Nephron progenitor cell (in vitro differentiated cells): ENCODE measurements around the gene ANKAR.
"Not testable (repeated sequence)": the region's sequence is repeated elsewhere in the genome, so short reads cannot be mapped to it uniquely, and the experiment has no call there.

ENCODE experiments used
- DNase-seq: peaks from one replicate; pipeline ENCODE4 v3.0.0; 2021
- H3K27ac Mint-ChIP-seq: 2 replicates; pipeline ENCODE4 v1.8.0; 2021; ENCODE audit warnings: mild to moderate bottlenecking, moderate library complexity, mixed read lengths
- H3K27me3 Mint-ChIP-seq: 2 replicates; pipeline ENCODE4 v1.8.0; 2021; ENCODE audit warnings: mild to moderate bottlenecking, low read depth, mixed read lengths; ENCODE audit not compliant: poor library complexity
- H3K36me3 Mint-ChIP-seq: 2 replicates; pipeline ENCODE4 v1.8.0; 2021; ENCODE audit warnings: low read depth, mixed read lengths
- H3K4me1 Mint-ChIP-seq: 2 replicates; pipeline ENCODE4 v1.8.0; 2021; ENCODE audit warnings: mixed read lengths
- H3K4me3 Mint-ChIP-seq: 2 replicates; pipeline ENCODE4 v1.8.0; 2021; ENCODE audit warnings: mild to moderate bottlenecking, moderate library complexity, mixed read lengths
- H3K9me3 Mint-ChIP-seq: 2 replicates; pipeline ENCODE4 v1.8.0; 2021; ENCODE audit warnings: mild to moderate bottlenecking, moderate library complexity, mixed read lengths
- CTCF ChIP-seq: fragments of 200-600 bp; sonication (generic); IDR thresholded peaks from 2 replicates; pipeline ENCODE4 v1.5.0; 2021; ENCODE audit warnings: antibody characterized with exemption

Gene ANKAR

GRCh38 chr2:189639007-189639609 is 35.4 kb upstream of the ANKAR start:
- Mint-ChIP-seq H3K9me3 (no peaks in the 10 kb centered on the region), H3K4me1 (peaks cover 12% of the 10 kb centered on the region), H3K36me3 (no peaks in the 10 kb centered on the region), H3K27me3 (peaks cover 3% of the 10 kb centered on the region), H3K4me3 (no peak overlapping the region), H3K27ac (no peak overlapping the region)
- no peak for DNase-seq
- no peak for TF ChIP-seq CTCF

DNA sequence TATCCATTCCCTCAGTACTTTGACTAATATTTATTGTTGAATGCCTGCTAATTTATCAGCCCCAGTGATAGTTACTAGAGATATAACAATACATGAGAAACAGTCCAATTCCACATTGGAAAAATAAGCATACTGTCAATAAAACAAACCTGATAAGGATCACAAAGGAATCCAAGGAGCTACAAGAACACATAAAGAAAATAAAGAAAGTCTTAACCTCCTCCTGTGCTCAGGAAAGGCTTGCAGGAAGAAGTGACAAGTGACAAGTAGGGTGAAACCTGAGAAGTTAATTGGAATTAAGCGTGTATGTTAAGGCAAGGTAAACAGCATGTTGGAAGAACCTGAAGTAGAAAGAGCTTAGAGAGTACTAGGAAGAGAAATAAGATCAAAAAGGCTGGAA is 33.5 kb upstream of the ANKAR start:
- peak overlapping the region; percentile 38 for H3K27ac Mint-ChIP-seq
- H3K4me1 Mint-ChIP-seq = peaks cover 12% of the 10 kb centered on the region

DNA sequence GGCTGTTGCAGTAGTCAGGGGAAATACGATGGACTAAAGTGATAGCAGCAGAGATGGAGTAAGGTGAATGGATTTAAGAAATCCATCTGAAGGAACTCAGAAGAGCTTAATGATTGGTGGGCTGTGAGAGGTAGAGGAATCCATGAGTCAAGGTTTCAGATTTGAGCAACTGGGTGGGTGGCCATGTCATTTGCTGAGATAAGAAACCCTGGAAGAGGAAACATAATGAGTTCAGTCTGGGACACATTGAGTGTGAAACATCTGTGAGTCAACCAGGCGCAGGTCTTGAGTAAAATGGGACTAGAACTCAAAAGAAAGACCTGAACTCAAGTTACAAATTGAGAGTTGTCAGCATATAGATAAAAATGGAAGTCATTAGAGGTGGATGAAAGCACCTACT is 32.9 kb upstream of the ANKAR start:
- Mint-ChIP-seq H3K27me3 (peaks cover 6% of the 10 kb centered on the region), H3K9me3 (no peaks in the 10 kb centered on the region), H3K4me3 (no peak overlapping the region), H3K27ac (peak overlapping the region; percentile 38), H3K36me3 (no peaks in the 10 kb centered on the region), H3K4me1 (peaks cover 12% of the 10 kb centered on the region)
- DNase-seq = no peak
- TF ChIP-seq CTCF = no peak

More for the DNA sequence above, 33.5 kb upstream of the ANKAR start:
- H3K36me3 Mint-ChIP-seq = no peaks in the 10 kb centered on the region
- no peak overlapping the region for H3K4me3 Mint-ChIP-seq
- H3K9me3 Mint-ChIP-seq = no peaks in the 10 kb centered on the region
- no peak for DNase-seq
- H3K27me3 Mint-ChIP-seq = peaks cover 6% of the 10 kb centered on the region
- no peak for TF ChIP-seq CTCF

GRCh38 chr2:189646521-189646920 is 27.9 kb upstream of the ANKAR start:
- H3K4me1 Mint-ChIP-seq = peaks cover 4% of the 10 kb centered on the region
- no peaks in the 10 kb centered on the region for H3K36me3 Mint-ChIP-seq
- no peak overlapping the region for H3K27ac Mint-ChIP-seq
- no peak for DNase-seq
- H3K27me3 Mint-ChIP-seq = peaks cover 3% of the 10 kb centered on the region
- peaks cover 10% of the 10 kb centered on the region for H3K9me3 Mint-ChIP-seq
- TF ChIP-seq CTCF = no peak
- no peak overlapping the region for H3K4me3 Mint-ChIP-seq

DNA sequence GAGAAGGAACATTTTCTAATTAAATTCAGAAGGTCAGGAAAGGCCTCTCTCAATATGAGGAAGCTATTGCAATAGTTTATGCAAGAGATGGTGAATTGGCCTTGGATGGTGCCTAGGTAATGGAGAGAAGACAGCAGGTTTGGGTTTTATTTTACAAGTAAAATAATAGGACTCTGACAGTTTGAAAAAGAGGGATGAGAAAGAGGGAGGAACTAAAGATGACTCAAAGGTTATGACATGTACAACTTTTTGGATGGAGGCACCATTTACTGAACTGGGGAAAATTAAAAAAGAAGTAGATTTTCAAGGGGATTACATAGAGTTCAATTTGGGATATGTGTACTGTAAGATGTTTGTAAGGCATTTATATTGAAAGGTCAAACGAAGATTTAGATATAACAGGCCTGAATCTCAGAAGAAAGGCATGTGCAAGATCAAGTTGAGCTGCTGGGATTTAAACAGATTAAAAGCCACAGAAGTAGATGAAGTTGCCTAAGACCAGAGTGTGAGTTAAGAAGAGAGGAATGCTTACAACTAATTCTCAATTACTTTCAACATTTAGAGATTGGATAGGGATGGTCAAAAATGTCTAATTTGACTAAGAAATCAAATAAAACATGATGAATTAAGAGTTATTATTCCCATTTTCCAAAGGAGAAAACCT is 25.5 kb upstream of the ANKAR start:
- Mint-ChIP-seq H3K9me3 (peaks cover 28% of the 10 kb centered on the region), H3K27ac (no peak overlapping the region), H3K4me3 (no peak overlapping the region), H3K4me1 (no peaks in the 10 kb centered on the region), H3K27me3 (peaks cover 3% of the 10 kb centered on the region), H3K36me3 (peaks cover 10% of the 10 kb centered on the region)
- TF ChIP-seq CTCF = no peak
- no peak for DNase-seq

DNA sequence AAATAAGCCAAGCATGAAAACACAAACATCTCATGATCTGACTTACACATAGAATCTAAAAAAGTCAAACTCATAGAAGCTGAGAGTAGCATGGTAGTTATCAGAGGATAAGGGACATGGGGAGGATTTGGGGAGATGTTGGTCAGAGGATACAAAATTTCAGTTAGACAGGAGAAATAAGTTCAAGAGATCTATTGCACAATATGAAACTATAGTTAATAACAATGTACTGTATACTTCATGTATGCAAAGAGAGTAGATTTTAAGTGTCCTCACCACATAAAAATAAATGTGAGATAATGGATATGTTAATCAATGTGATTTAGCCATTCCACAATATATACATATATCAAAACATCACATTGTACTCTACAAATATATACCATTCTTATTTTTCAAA is 23.2 kb upstream of the ANKAR start:
- H3K9me3 Mint-ChIP-seq = peaks cover 36% of the 10 kb centered on the region
- H3K27me3 Mint-ChIP-seq = no peaks in the 10 kb centered on the region
- peaks cover 15% of the 10 kb centered on the region for H3K36me3 Mint-ChIP-seq
- TF ChIP-seq CTCF = no peak
- no peaks in the 10 kb centered on the region for H3K4me1 Mint-ChIP-seq
- no peak for DNase-seq
- no peak overlapping the region for H3K4me3 Mint-ChIP-seq
- no peak overlapping the region for H3K27ac Mint-ChIP-seq

GRCh38 chr2:189653464-189653863 is 21.0 kb upstream of the ANKAR start:
- H3K27ac Mint-ChIP-seq, DNase-seq, H3K4me1 Mint-ChIP-seq, H3K4me3 Mint-ChIP-seq, H3K27me3 Mint-ChIP-seq: not testable (repeated sequence)
- peaks cover 15% of the 10 kb centered on the region for H3K36me3 Mint-ChIP-seq
- H3K9me3 Mint-ChIP-seq = peaks cover 36% of the 10 kb centered on the region
